ENCODE data around the gene STXBP4.

Gene STXBP4

GRCh38 chr17:55154101-55154500, 185.5 kb downstream of the STXBP4 start (continued):
- TF ChIP-seq CREB5 (CRISPR knock-in tag; IDR thresholded peaks at IDR 0.05; ENCODE audit: low read depth) (no peak), ZFP3 (CRISPR knock-in tag; IDR thresholded peaks at IDR 0.05) (no peak), ZNF565 (CRISPR knock-in tag; conservative IDR thresholded peaks at IDR 0.05; ENCODE audit: low read depth) (no peak)

GRCh38 chr17:55155856-55156560, 187.4 kb downstream of the STXBP4 start:
- TF ChIP-seq ZNF8 (CRISPR knock-in tag; IDR thresholded peaks at IDR 0.05) (no peak), OSR1 (CRISPR knock-in tag; IDR thresholded peaks at IDR 0.05) (no peak), ISL1 (CRISPR knock-in tag; IDR thresholded peaks at IDR 0.05) (0 out of 2 replicates have a peak, but pooled peaks have one; percentile 5), PATZ1 (CRISPR knock-in tag; IDR thresholded peaks at IDR 0.05; ENCODE audit: borderline replicate concordance) (no peak), ESRRG (CRISPR knock-in tag; IDR thresholded peaks at IDR 0.05) (no peak), ARNTL (CRISPR knock-in tag; IDR thresholded peaks at IDR 0.05; ENCODE audit: borderline replicate concordance, low read depth) (no peak), BACH2 (CRISPR knock-in tag; IDR thresholded peaks at IDR 0.05; ENCODE audit: borderline replicate concordance) (no peak)
- ATAC-seq, result no peak

- TF ChIP-seq ISL1 (CRISPR knock-in tag; IDR thresholded peaks at IDR 0.05) (peak; percentile 62; the same call in 1 of the 2 replicates), ZFP3 (CRISPR knock-in tag; IDR thresholded peaks at IDR 0.05) (no peak), GLIS3 (CRISPR knock-in tag; IDR thresholded peaks at IDR 0.05) (no peak)
- ATAC-seq, result peak; percentile 83
Measured at GRCh38 chr17:55157165-55157564, 188.6 kb downstream of the STXBP4 start.

- no peak for ATAC-seq
Measured at GRCh38 chr17:55158439-55158838, 189.9 kb downstream of the STXBP4 start.

GRCh38 chr17:55159251-55159650, 190.7 kb downstream of the STXBP4 start:
- ATAC-seq, result peak; percentile 24; the same call in 2 of the 3 replicates
- no peak for TF ChIP-seq ISL1 (CRISPR knock-in tag; IDR thresholded peaks at IDR 0.05)
- TF ChIP-seq ESRRG (CRISPR knock-in tag; IDR thresholded peaks at IDR 0.05), result no peak
- no peak for TF ChIP-seq RARB (CRISPR knock-in tag; IDR thresholded peaks at IDR 0.05)

More at GRCh38 chr17:55158439-55158838, 189.9 kb downstream of the STXBP4 start:
- TF ChIP-seq ZFP30 (CRISPR knock-in tag; IDR thresholded peaks at IDR 0.05) (no peak), SNAI2 (CRISPR knock-in tag; IDR thresholded peaks at IDR 0.05) (no peak)

GRCh38 chr17:55160501-55160900, 191.9 kb downstream of the STXBP4 start:
- ATAC-seq, result no peak
- TF ChIP-seq ZFP3 (CRISPR knock-in tag; IDR thresholded peaks at IDR 0.05) (no peak), POU6F1 (CRISPR knock-in tag; IDR thresholded peaks at IDR 0.05; ENCODE audit: borderline replicate concordance, low read depth) (no peak), ZC3H10 (CRISPR knock-in tag; IDR thresholded peaks at IDR 0.05) (no peak), PATZ1 (CRISPR knock-in tag; IDR thresholded peaks at IDR 0.05; ENCODE audit: borderline replicate concordance) (no peak), ISL1 (CRISPR knock-in tag; IDR thresholded peaks at IDR 0.05) (no peak), TSHZ2 (CRISPR knock-in tag; IDR thresholded peaks at IDR 0.05) (no peak)
